ENCODE results near the gene THOC3.
"Not testable (repeated sequence)": the region's sequence is repeated elsewhere in the genome, so short reads cannot be mapped to it uniquely, and the experiment has no call there.

Gene THOC3

GRCh38 chr5:175940632-175941031 lies 27.5 kb downstream of the THOC3 start:
- not testable (repeated sequence) for DNase-seq (ENCODE audit: low read depth)

GRCh38 chr5:175938489-175938888 lies 29.6 kb downstream of the THOC3 start:
- DNase-seq (ENCODE audit: low read depth): not testable (repeated sequence)

- DNase-seq (ENCODE audit: low read depth): not testable (repeated sequence)
Measured at GRCh38 chr5:175928752-175929151, 39.4 kb downstream of the THOC3 start.

- DNase-seq (ENCODE audit: low read depth): not testable (repeated sequence)
Measured at GRCh38 chr5:175925106-175925505, 43.0 kb downstream of the THOC3 start.

- DNase-seq (ENCODE audit: low read depth): no peak
Measured at GRCh38 chr5:175922192-175922885, 45.8 kb downstream of the THOC3 start.

GRCh38 chr5:175921061-175921730 lies 46.9 kb downstream of the THOC3 start:
- DNase-seq (ENCODE audit: low read depth): no peak

DNA sequence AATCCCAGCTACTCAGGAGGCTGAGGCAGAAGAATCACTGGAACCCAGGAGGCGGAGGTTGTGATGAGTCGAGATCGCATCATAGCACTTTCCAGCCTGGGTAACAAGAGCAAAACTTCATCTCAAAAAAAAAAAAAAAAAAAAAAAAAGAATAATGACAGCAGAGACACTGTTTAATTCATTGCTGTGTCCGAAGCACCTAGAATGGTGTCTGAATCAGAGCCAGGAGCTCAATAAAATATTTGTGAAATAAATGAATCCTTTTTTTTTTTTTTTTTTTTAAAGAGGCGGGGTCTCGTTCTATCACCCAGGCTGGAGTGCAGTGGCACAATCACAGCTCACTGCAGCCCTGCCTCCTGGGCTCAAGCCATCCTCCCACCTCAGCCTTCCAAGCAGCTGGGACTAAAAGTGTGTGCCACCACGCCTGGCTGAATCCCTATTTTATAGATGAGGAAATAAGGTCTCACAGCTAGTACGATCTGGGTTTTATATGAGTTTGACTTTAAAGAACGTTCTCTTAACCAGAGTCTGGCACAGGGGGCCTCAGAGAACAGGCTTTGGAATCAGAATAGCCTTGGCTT lies 47.8 kb downstream of the THOC3 start:
- no peak for DNase-seq (ENCODE audit: low read depth)

GRCh38 chr5:175915066-175916037 lies 52.8 kb downstream of the THOC3 start:
- not testable (repeated sequence) for DNase-seq (ENCODE audit: low read depth)

DNA sequence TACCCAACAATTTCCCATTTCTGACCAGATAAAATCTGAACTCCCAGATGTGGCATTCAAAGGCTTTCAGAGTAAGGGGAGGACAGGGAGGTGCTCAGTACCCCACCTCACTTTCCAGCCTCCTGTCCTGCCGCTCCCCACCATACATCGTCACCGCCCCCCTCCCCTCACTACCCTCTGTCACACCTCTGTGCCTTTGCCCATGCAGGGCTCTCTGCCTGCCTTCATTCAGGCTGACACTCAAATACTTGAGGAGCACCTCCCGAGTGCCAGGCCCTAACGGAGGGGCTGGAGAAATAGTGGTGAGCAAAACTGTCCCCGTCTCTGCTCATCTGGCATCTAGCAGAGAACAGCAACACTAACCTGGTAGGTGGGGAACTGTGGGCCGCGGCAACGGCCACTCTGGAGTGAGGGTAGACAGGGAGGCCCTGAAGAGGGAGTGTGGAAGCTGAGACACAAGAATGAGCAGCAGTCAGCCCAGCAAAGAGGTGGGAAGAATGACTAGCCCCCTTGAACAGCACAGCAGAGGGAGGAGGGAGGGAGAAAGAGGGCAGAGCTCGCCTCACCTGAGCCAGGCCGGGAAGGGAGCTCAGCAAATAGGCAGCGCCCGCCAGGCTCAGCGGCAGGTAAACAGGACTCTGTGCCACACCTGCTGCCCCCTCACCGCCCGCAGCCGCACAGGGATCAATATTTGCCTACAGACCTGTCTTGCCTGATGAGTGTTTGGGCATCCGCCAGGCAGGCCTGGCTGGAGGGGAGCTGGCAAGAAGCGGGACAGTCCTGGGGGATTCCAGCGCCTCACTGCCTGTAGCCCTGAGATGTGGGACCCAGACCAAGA lies 54.1 kb downstream of the THOC3 start:
- DNase-seq (ENCODE audit: low read depth): not testable (repeated sequence)

GRCh38 chr5:175910072-175910471 lies 58.0 kb downstream of the THOC3 start:
- not testable (repeated sequence) for DNase-seq (ENCODE audit: low read depth)

Data from activated gamma-delta T cell treated with anti-CD3 and anti-CD28 coated beads, Interleukin-2, amount 50 U/mL, for 16 hours (primary cell).